ENCODE results near the gene SLC25A53.
"Not testable (repeated sequence)": the region's sequence is repeated elsewhere in the genome, so short reads cannot be mapped to it uniquely, and the experiment has no call there.

- not testable (repeated sequence) for TF ChIP-seq CTCF (conservative IDR thresholded peaks at IDR 0.05; ENCODE audit: low read length); EZH2phosphoT487 (IDR thresholded peaks at IDR 0.05; ENCODE audit: borderline replicate concordance, low read depth, low read length)
Observed at GRCh38 chrX:104075778-104076445, 80.9 kb downstream of the SLC25A53 start, which contains the start of gene TMSB15C.
